Stimulated activated CD4-positive, alpha-beta T cell treated with anti-CD3 and anti-CD28 coated beads, Interleukin-12 subunit alpha, Interleukin-12 subunit beta, amount 100 ng/mL, for 4 hours (primary cell): ENCODE data around the gene PEX11G.

Source experiments
- DNase-seq: peaks from one replicate; pipeline ENCODE4 v3.0.0-alpha.2; 2020

PEX11G gene

GRCh38 chr19:7492558-7492957, 3.7 kb upstream of the PEX11G start:
- no peak for DNase-seq

GRCh38 chr19:7492142-7492541, 3.3 kb upstream of the PEX11G start:
- DNase-seq: no peak

- no peak for DNase-seq
Observed at GRCh38 chr19:7489609-7490044, 792 bp upstream of the PEX11G start.

- no peak for DNase-seq
Observed at GRCh38 chr19:7486923-7487322, 1.9 kb downstream of the PEX11G start.

GRCh38 chr19:7483720-7484201, 5.1 kb downstream of the PEX11G start:
- DNase-seq: no peak

GRCh38 chr19:7482584-7483439, 6.0 kb downstream of the PEX11G start:
- no peak for DNase-seq

- DNase-seq: no peak
Observed at GRCh38 chr19:7480970-7481255, 7.9 kb downstream of the PEX11G start.

- DNase-seq: no peak
Observed at GRCh38 chr19:7480222-7480969, 8.4 kb downstream of the PEX11G start.

GRCh38 chr19:7478843-7479227, 10.0 kb downstream of the PEX11G start:
- DNase-seq: no peak

- DNase-seq: no peak
Observed at GRCh38 chr19:7478173-7478842, 10.5 kb downstream of the PEX11G start.

- no peak for DNase-seq
Observed at GRCh38 chr19:7477758-7478157, 11.1 kb downstream of the PEX11G start.

- DNase-seq: no peak
Observed at GRCh38 chr19:7476777-7477494, 11.9 kb downstream of the PEX11G start.

- DNase-seq: no peak
Observed at GRCh38 chr19:7476241-7476640, 12.6 kb downstream of the PEX11G start.

- DNase-seq: no peak
Observed at GRCh38 chr19:7475665-7476064, 13.2 kb downstream of the PEX11G start.

- DNase-seq: no peak
Observed at GRCh38 chr19:7471696-7472615, 16.9 kb downstream of the PEX11G start.

GRCh38 chr19:7470540-7471305, 18.1 kb downstream of the PEX11G start:
- DNase-seq: no peak

GRCh38 chr19:7469669-7470285, 19.1 kb downstream of the PEX11G start:
- no peak for DNase-seq

- no peak for DNase-seq
Observed at GRCh38 chr19:7468840-7469239, 20.0 kb downstream of the PEX11G start.

GRCh38 chr19:7467009-7467989, 21.5 kb downstream of the PEX11G start:
- no peak for DNase-seq
